Activated gamma-delta T cell treated with anti-CD3 and anti-CD28 coated beads, Interleukin-2, amount 50 U/mL, for 16 hours (primary cell): Measurements from ENCODE around the gene BCL2.

ENCODE experiments used
- DNase-seq: peaks from one replicate; pipeline ENCODE4 v3.0.0-alpha.2; 2020; ENCODE audit warnings: low read depth

Gene BCL2

DNA sequence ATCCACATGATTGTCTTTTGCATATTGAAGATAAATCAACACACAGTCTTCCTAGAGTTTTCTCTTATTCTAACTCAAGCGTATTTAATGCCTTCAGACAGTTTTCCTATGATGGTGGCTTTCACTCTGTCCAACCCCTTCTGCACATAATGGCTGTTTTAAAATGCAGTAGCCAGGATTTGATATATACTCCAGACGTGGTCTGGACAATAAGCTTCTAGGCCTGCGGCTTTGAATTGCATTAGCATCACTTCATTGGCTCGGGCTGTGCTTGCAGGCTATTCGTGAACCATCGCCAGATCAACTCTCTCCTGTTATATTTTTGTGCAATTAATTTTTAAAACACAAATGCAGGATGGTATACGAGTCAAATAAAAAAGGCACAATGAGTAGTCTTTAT, 235.3 kb downstream of the BCL2 start:
- no peak for DNase-seq

DNA sequence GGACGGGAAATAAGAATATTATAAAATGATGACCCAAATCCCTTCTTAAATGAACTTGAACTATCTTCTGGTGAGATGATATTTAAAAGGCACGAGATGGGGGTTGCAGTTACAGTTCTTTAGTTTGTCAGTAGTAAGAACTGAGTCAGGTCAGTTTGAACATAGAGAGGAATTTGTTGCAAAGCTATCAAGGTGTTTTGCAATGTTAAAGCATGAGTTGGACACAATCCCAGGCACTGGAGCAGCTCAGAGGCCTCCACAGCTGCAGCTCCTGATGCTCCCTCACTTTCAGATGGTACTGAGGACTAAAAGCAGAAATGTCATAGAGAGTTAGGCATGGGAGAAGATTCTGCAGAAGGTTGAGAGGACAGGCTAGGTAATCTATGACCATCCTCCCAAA, 236.0 kb downstream of the BCL2 start:
- DNase-seq: no peak

DNA sequence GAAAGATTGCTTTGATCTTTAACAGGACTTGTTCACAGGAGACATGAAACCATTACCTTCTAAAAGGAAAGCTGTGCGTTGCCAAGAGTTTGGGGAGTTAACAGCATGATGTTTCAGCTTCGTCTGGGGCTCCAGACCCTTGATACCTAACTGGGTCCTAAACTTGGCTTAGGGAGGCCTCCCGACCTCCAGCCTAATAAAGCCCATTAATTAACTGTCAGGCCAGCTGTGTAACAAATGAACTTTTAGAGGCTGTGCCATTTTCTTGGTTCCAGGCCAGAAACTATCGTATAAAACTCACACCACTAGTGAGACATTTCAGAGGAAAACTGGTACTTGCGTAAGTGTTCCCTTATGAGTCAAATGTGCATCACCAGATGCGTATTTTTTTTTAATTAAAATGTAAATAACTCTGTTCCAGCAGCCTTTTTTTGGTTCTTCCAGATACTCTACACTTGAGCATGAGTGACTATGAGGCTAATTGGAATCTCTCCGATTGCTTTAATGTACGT, 236.5 kb downstream of the BCL2 start:
- DNase-seq: no peak

DNA sequence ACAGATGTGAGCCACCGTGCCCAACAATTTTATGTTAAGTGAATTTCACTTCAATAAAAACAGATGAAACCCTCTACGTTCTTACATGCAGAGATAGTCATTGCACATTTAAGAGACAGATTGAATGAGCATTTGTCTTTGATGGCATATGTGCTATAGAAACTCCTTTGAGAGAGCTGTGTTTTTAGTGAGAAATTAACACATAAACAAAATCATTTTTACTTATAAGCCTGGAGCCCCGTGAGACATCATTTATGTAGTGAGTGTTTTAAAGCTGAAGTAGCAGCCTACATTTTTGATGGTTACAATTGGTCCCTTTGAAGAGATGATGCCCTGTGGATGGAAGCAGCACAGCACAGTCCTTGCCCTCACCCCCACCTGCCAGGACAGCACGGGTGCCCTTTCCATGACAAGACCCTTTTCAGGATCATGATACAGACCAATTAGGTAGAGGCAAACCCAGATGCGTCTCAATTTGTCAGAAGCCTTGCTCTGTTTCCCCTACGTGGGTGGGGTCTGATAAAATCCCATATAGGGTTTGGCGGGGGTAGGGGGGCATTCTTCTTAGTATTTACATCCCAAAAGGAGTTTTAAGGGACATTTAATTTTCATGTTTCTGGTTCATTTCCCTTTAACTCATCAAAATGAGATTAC, 237.1 kb downstream of the BCL2 start:
- DNase-seq: no peak

DNA sequence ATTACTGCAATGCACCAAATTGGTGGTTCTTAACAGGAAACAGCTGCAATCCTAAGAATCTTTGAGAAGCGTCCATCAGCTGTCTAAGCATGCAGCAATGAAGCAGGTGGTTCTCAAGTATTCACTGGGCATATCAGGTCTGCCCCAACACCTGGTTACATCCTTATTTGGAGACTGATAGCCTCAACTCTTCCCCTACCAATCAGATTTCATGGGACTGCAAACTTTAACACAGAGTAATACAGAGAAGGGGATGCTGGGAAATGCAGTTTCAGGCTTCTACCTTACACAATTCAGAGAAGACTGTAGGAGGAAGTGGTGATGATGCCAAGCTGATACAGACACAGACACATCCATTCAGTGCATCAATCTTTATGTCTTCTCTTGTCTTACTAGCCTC, 240.5 kb downstream of the BCL2 start:
- DNase-seq: no peak

DNA sequence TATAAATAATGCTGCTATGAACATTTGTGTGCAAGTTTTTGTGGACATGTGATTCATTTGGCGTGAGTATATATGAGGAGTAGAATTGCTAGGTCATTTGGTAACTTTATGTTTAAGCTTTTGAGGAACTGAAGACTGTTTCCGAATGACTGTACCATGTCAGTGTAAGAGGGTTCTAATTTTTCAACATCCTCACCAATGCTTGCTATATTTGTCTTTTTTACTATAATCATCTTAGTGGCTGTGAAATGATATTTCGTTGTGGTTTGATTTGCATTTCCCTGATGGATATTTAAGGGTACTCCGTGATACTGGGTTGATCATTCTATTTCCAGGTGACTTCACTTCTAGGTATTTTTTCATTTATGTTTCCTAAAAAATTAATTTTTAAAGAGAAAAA, 241.1 kb downstream of the BCL2 start:
- DNase-seq: no peak

DNA sequence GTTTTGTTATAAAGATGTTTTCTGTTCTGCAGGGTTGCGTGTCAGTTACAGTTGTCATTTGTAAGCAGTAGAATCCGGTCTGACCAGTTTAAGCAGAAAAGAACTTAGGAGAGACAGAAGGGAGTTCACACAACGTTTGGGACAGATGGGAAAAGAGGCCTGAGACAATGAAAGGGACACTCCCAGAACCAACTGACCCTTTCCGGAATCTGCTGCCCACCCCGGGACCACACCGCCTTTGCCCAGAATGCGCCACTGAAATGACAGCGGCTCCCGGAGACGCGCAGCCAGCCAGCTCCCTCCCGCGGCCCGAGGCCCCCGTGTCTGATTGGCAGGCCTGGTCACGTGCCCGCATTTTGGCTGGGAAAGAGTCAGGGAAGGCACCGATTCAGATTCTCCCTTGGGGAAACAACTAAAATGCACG, 244.6 kb downstream of the BCL2 start:
- peak; percentile 35 for DNase-seq

DNA sequence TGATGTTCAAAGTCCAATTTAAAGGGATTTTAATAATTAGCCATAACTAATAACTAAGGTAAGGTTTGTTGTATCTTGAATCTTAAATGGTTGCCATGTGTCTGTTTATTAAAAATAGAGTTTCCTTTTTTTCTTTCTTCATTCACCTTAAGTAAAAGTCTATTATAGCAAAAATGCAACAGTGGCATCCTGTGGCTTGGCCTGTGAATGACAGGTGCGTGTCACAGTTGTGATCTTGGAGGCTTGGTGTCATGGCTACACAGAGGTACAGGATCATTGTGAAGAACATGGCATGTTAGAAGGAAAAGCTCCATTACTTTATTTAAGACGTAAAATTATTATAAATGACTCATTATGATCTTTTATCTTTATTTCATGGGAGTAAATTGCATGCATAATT, 246.1 kb downstream of the BCL2 start:
- DNase-seq: no peak
